ENCODE data around the gene TBC1D21. TPM values are rescaled to one million over a fixed set of nuclear protein-coding genes. Genes with fewer than 3 reads are reported as not detected.
A peak's percentile ranks its signal among the peaks of the same experiment; 100 is the strongest.

Gene TBC1D21
- total RNA-seq, 2 experiments from 2014 or later: not detected

DNA sequence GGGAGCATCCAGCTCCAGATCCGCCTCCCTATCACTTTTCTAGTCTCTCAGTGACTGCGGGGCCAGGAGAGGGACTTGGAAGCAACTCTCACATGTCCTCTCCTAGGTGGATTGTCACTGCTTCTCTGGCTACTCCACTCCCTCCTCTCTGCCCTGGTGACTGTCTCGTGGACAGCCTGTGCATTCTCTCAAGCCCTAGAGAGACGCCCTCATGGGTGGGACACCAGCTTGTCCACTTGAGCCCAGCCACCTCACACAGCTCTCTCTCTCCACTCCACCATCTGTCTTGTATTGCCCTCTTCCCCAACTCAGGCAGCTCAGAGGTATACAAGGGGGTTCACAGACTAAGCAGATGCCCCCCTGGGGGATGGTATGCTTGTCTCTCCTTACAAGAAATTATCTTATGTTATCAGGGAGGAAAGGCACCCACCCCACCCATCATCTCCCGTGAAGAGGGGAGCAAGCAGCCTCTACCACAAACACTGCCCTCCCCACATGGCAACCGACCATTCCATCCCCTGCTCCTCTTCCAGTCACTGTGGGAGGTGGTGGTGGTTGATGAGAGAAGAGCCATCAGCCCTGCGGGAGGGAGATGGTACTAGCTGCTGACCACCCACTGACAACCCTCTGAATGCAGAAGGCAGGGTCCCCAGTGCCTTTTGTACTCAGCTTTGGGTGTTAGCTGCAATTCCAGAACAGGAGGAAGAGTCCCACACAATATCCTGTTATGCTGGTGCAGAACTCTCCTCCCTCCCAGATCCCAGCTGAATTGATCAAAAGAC, 37.3 kb downstream of the TBC1D21 start:
- ChIA-PET CTCF (interaction anchor here (2.5 to 8.0 kb wide), 4 partner anchors 10 to 37 kb away, joined by 7 to 109 read pairs (median 24); partner anchors contain the start of gene TBC1D21), POLR2A (interaction anchor here (1.1 to 1.4 kb wide), 2 partner anchors 17 to 18 kb away, joined by 3 to 4 read pairs; no protein-coding TSS in a partner anchor)
- Mint-ChIP-seq H3K4me1 (peaks cover 65% of the 10 kb centered on the region), H3K4me3 (no peak overlapping the region), H3K9me3 (no peaks in the 10 kb centered on the region), H3K27ac (no peak overlapping the region), H3K27me3 (no peaks in the 10 kb centered on the region), H3K36me3 (ENCODE audit: low read depth) (peaks cover 11% of the 10 kb centered on the region)
- no peak for DNase-seq

DNA sequence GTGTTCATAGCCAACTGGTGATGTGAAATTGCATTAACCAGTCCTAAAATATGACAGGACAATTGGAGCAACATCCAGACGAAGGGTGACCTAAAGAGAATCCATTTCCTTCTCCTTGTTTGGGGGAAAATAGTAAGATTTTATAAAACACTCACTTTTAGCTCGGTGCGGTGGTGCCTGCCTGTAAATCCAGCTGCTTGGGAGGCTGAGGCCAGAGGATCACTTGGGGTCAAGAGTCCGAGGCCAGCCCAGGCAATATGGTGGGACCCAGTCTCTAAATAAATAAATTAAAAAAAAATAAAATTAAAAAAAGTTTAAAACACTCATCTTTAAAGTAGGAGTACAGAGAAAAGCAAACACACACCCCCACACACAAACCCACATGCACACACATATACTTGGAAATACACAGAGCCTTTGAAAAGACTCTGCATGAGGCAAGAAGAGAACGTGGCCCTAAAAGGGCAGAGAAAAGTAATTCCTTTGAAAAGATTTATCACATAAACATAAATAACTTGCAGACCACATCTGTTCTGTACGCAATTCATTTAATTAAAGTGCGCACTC, 38.7 kb downstream of the TBC1D21 start:
- no peaks in the 10 kb centered on the region for H3K27me3 Mint-ChIP-seq
- H3K4me3 Mint-ChIP-seq: no peak overlapping the region
- DNase-seq: no peak
- H3K4me1 Mint-ChIP-seq: peaks cover 54% of the 10 kb centered on the region
- peaks cover 25% of the 10 kb centered on the region for H3K36me3 Mint-ChIP-seq (ENCODE audit: low read depth)
- ChIA-PET CTCF (interaction anchor here (1.6 to 8.0 kb wide), 5 partner anchors 12 to 39 kb away, joined by 4 to 109 read pairs (median 19); partner anchors contain the start of gene TBC1D21), POLR2A (interaction anchor here (0.9 to 2.6 kb wide), 3 partner anchors 8 to 16 kb away, joined by 4 to 20 read pairs (median 7); no protein-coding TSS in a partner anchor)
- H3K27ac Mint-ChIP-seq: no peak overlapping the region
- peaks cover 3% of the 10 kb centered on the region for H3K9me3 Mint-ChIP-seq

GRCh38 chr15:73914145-73914544, 40.8 kb downstream of the TBC1D21 start:
- Mint-ChIP-seq H3K27me3 (no peaks in the 10 kb centered on the region), H3K9me3 (peaks cover 17% of the 10 kb centered on the region), H3K4me1 (peaks cover 55% of the 10 kb centered on the region), H3K36me3 (ENCODE audit: low read depth) (peaks cover 45% of the 10 kb centered on the region), H3K27ac (peak overlapping the region; percentile 81), H3K4me3 (no peak overlapping the region)
- DNase-seq: peak; percentile 51
- ChIA-PET CTCF (interaction anchor here (0.7 to 4.8 kb wide), 8 partner anchors 10 to 59 kb away, joined by 3 to 23 read pairs (median 5); no protein-coding TSS in a partner anchor), POLR2A (interaction anchor here (1.1 to 2.6 kb wide), 4 partner anchors 10 to 80 kb away, joined by 4 to 20 read pairs (median 10); partner anchors contain the start of gene PML)

DNA sequence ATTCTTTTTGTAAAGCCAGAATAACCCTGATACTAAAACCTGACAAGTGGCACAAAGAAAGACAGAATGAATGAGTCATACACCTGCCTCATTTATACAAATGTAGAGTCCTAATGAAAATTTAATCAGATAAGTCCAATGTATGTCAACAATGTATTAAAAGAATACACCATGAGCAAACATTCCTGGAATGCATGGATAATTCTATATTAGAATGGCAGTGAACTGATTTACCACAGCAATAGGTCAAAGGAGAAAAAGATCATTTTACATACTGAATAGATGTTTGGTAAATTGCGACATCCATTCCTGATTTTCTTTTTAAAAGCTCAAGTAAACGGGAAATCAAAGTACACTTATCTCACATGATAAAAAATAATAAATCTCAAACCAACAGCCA, 41.7 kb downstream of the TBC1D21 start:
- Mint-ChIP-seq H3K4me3 (no peak overlapping the region), H3K36me3 (ENCODE audit: low read depth) (peaks cover 52% of the 10 kb centered on the region), H3K4me1 (peaks cover 59% of the 10 kb centered on the region), H3K27ac (peak overlapping the region; percentile 81), H3K9me3 (peaks cover 17% of the 10 kb centered on the region), H3K27me3 (no peaks in the 10 kb centered on the region)
- DNase-seq: no peak
- ChIA-PET POLR2A (interaction anchor here (2.5 kb wide), 1 partner anchor 13 kb away, joined by 13 read pairs; no protein-coding TSS in a partner anchor), CTCF (interaction anchor here (1.4 to 4.8 kb wide), 4 partner anchors 8 to 17 kb away, joined by 3 to 23 read pairs (median 14); no protein-coding TSS in a partner anchor)

GRCh38 chr15:73918784-73919183, 45.4 kb downstream of the TBC1D21 start:
- no peak overlapping the region for H3K27ac Mint-ChIP-seq
- peaks cover 17% of the 10 kb centered on the region for H3K9me3 Mint-ChIP-seq
- H3K27me3 Mint-ChIP-seq: no peaks in the 10 kb centered on the region
- peaks cover 68% of the 10 kb centered on the region for H3K4me1 Mint-ChIP-seq
- H3K36me3 Mint-ChIP-seq (ENCODE audit: low read depth): peaks cover 62% of the 10 kb centered on the region
- ChIA-PET CTCF (no interaction called here), POLR2A (no interaction called here)
- no peak overlapping the region for H3K4me3 Mint-ChIP-seq
- DNase-seq: no peak

DNA sequence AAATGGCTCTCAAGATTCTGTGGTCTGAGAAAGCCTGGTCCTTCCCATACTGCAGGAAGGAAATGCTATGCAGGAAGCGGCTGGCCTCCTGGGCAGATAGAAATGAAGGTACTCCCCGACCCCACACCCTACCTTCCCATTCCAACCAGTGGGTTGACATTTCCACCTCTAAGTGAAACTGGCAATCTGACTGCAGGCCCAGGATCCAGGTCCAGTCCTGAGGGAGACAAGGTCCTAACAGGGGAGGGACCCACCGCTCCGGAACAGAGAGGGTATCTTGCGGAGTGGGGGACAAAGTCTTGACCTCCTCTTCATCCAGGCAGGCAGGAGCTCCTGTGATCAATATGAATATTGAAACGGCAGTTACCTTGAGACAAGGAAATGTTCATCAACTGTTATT, 46.3 kb downstream of the TBC1D21 start:
- CTCF ChIA-PET: interaction anchor here (1.2 to 2.3 kb wide), 5 partner anchors 11 to 47 kb away, joined by 4 to 10 read pairs (median 5); no protein-coding TSS in a partner anchor

DNA sequence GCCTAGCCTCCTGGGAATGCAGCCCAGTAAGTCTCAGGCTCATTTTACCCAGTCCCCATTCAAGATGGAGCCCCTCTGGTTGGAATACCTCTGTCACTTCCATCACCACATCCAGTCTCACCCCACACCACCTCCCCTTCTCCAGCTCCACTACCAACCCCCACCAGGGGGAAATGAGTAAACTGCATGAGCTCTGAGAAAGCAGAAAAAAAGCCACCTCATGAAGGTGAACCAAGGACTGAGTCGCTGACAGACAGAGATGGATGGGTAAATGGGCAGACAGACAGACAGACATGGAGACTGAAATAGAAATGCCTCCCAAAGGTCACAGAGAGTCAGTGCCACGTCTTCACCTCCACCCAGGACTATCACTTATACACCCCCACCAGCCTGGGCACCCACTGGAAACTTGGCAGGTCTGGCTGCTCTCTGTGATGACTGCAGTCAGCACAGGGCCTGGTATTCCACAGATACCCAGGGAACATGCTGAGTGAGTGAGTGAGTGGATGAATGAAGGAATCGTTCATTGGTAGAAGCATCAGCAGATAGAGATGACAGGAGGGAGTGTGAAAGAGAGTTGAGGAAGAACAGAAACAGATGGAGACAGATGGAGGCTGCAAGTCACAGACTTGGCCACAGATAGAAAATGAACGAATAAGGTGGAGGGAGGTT, 48.0 kb downstream of the TBC1D21 start:
- Mint-ChIP-seq H3K4me3 (no peak overlapping the region), H3K9me3 (peaks cover 15% of the 10 kb centered on the region), H3K27me3 (no peaks in the 10 kb centered on the region), H3K4me1 (peaks cover 75% of the 10 kb centered on the region), H3K36me3 (ENCODE audit: low read depth) (peaks cover 48% of the 10 kb centered on the region), H3K27ac (peak overlapping the region; percentile 92)
- POLR2A ChIA-PET: interaction anchor here (0.9 to 1.2 kb wide), 2 partner anchors 12 to 73 kb away, joined by 4 read pairs; partner anchors contain the start of gene PML
- DNase-seq: no peak
- CTCF ChIA-PET: interaction anchor here (0.7 to 2.3 kb wide), 6 partner anchors 12 to 46 kb away, joined by 3 to 10 read pairs (median 4); no protein-coding TSS in a partner anchor

More for the DNA sequence above, 46.3 kb downstream of the TBC1D21 start:
- Mint-ChIP-seq H3K36me3 (ENCODE audit: low read depth) (peaks cover 62% of the 10 kb centered on the region), H3K4me3 (no peak overlapping the region), H3K27ac (peak overlapping the region; percentile 92), H3K9me3 (peaks cover 17% of the 10 kb centered on the region), H3K4me1 (peaks cover 68% of the 10 kb centered on the region), H3K27me3 (no peaks in the 10 kb centered on the region)
- no peak for DNase-seq
- POLR2A ChIA-PET: interaction anchor here (0.7 to 1.6 kb wide), 4 partner anchors 8 to 1534 kb away, joined by 3 to 7 read pairs (median 4); no protein-coding TSS in a partner anchor

- DNase-seq: no peak
- H3K9me3 Mint-ChIP-seq: peaks cover 14% of the 10 kb centered on the region
- peaks cover 38% of the 10 kb centered on the region for H3K36me3 Mint-ChIP-seq (ENCODE audit: low read depth)
- H3K27ac Mint-ChIP-seq: peak overlapping the region; percentile 92
- H3K4me3 Mint-ChIP-seq: no peak overlapping the region
- ChIA-PET CTCF (interaction anchor here (0.9 to 2.0 kb wide), 3 partner anchors 37 to 50 kb away, joined by 3 to 8 read pairs (median 4); no protein-coding TSS in a partner anchor), POLR2A (interaction anchor here (2.8 kb wide), 1 partner anchor 9 kb away, joined by 20 read pairs; no protein-coding TSS in a partner anchor)
- H3K27me3 Mint-ChIP-seq: no peaks in the 10 kb centered on the region
- peaks cover 75% of the 10 kb centered on the region for H3K4me1 Mint-ChIP-seq
Measured at GRCh38 chr15:73922186-73923151, 49.1 kb downstream of the TBC1D21 start.

DNA sequence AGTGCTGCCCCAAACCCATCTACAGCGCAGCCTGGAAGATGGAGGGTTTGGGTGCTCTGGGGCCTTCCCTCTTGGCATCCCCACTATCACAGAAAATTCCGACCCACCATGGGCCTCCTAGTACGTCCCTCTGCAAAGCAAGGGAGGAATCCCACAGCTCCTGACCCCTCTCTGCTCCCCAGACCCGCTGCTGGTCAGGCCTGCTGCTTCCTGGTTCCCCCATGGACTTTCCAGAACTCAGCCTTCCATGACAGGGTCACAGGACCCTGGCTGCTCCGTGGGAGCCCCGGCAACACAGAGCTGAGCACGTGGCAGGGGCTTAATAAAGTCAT, 49.8 kb downstream of the TBC1D21 start:
- peaks cover 31% of the 10 kb centered on the region for H3K36me3 Mint-ChIP-seq (ENCODE audit: low read depth)
- ChIA-PET CTCF (interaction anchor here (0.9 to 2.0 kb wide), 7 partner anchors 9 to 48 kb away, joined by 3 to 8 read pairs (median 5); no protein-coding TSS in a partner anchor), POLR2A (interaction anchor here (2.8 kb wide), 1 partner anchor 10 kb away, joined by 20 read pairs; no protein-coding TSS in a partner anchor)
- peaks cover 73% of the 10 kb centered on the region for H3K4me1 Mint-ChIP-seq
- no peak overlapping the region for H3K4me3 Mint-ChIP-seq
- peak overlapping the region; percentile 96 for H3K27ac Mint-ChIP-seq
- peaks cover 9% of the 10 kb centered on the region for H3K9me3 Mint-ChIP-seq
- DNase-seq: no peak
- H3K27me3 Mint-ChIP-seq: no peaks in the 10 kb centered on the region

- no peak for DNase-seq
- H3K4me1 Mint-ChIP-seq: peaks cover 73% of the 10 kb centered on the region
- peaks cover 26% of the 10 kb centered on the region for H3K36me3 Mint-ChIP-seq (ENCODE audit: low read depth)
- ChIA-PET CTCF (interaction anchor here (0.9 to 2.0 kb wide), 8 partner anchors 9 to 49 kb away, joined by 3 to 8 read pairs (median 4); no protein-coding TSS in a partner anchor), POLR2A (interaction anchor here (2.8 kb wide), 1 partner anchor 10 kb away, joined by 20 read pairs; no protein-coding TSS in a partner anchor)
- peaks cover 4% of the 10 kb centered on the region for H3K9me3 Mint-ChIP-seq
- no peaks in the 10 kb centered on the region for H3K27me3 Mint-ChIP-seq
- H3K27ac Mint-ChIP-seq: peak overlapping the region; percentile 96
- peak overlapping the region; percentile 56 for H3K4me3 Mint-ChIP-seq
Measured at GRCh38 chr15:73923488-73924164, 50.3 kb downstream of the TBC1D21 start.

Data from activated CD4-positive, alpha-beta memory T cell treated with anti-CD3 and anti-CD28 coated beads, Interleukin-2, amount 10 ng/mL, durations not matched to agents 7 days and 5 days (primary cell).